ENCODE data around the gene INTS3.

INTS3 gene

GRCh38 chr1:153727463-153728304 lies at the start of gene INTS3:
Gene INTS3, plus strand, starts transcription at chr1:153728050. Its CDS starts 585 bp downstream, at chr1:153728635.
- Histone ChIP-seq H3K27me3 (ENCODE audit: insufficient read depth, low read length, poor library complexity, severe bottlenecking) (no peaks in the 10 kb centered on the region), H3K79me2 (ENCODE audit: insufficient read depth, low read length) (peaks cover 31% of the 10 kb centered on the region), H3K36me3 (ENCODE audit: insufficient read depth, low read length) (no peaks in the 10 kb centered on the region), H3K4me2 (ENCODE audit: low read depth, low read length, poor library complexity, severe bottlenecking) (peak within 1 kb of the TSS; percentile 76), H3K4me1 (ENCODE audit: insufficient read depth, low read length, poor library complexity, severe bottlenecking) (peaks cover 24% of the 10 kb centered on the region), H3K9ac (ENCODE audit: low read depth, low read length, poor library complexity, severe bottlenecking) (peak within 1 kb of the TSS; percentile 94), H3K4me3 (ENCODE audit: low read length, poor library complexity, severe bottlenecking) (peak within 1 kb of the TSS; percentile 87), H3F3A (ENCODE audit: low read depth) (no peaks in the 10 kb centered on the region), H2AFZ (ENCODE audit: low read length) (peak within 1 kb of the TSS; percentile 76), H4K20me1 (ENCODE audit: insufficient read depth, low read length, poor library complexity, severe bottlenecking) (no peaks in the 10 kb centered on the region), H3K9me2 (replicated peaks; ENCODE audit: low read depth, low read length) (no peaks in the 10 kb centered on the region), H3K9me3 (ENCODE audit: insufficient read depth, low read depth, low read length) (no peaks in the 10 kb centered on the region)
- TF ChIP-seq CTCF (conservative IDR thresholded peaks at IDR 0.05; ENCODE audit: low read length) (0 out of 2 replicates have a peak, but pooled peaks have one; percentile 18), EZH2phosphoT487 (IDR thresholded peaks at IDR 0.05; ENCODE audit: borderline replicate concordance) (no peak)

- Histone ChIP-seq H3K4me1 (ENCODE audit: insufficient read depth, low read length, poor library complexity, severe bottlenecking) (no peaks in the 10 kb centered on the region), H3K9me3 (ENCODE audit: insufficient read depth, low read depth, low read length) (no peaks in the 10 kb centered on the region), H3K36me3 (ENCODE audit: insufficient read depth, low read length) (no peaks in the 10 kb centered on the region), H3F3A (ENCODE audit: low read depth) (no peaks in the 10 kb centered on the region), H3K27me3 (ENCODE audit: insufficient read depth, low read length, poor library complexity, severe bottlenecking) (no peaks in the 10 kb centered on the region), H3K9ac (ENCODE audit: low read depth, low read length, poor library complexity, severe bottlenecking) (no peak within 1 kb of the TSS), H2AFZ (ENCODE audit: low read length) (peak within 1 kb of the TSS; percentile 91), H3K4me2 (ENCODE audit: low read depth, low read length, poor library complexity, severe bottlenecking) (no peak within 1 kb of the TSS), H3K4me3 (ENCODE audit: low read length, poor library complexity, severe bottlenecking) (no peak within 1 kb of the TSS), H3K79me2 (ENCODE audit: insufficient read depth, low read length) (no peaks in the 10 kb centered on the region), H3K9me2 (replicated peaks; ENCODE audit: low read depth, low read length) (no peaks in the 10 kb centered on the region), H4K20me1 (ENCODE audit: insufficient read depth, low read length, poor library complexity, severe bottlenecking) (no peaks in the 10 kb centered on the region)
- TF ChIP-seq EZH2phosphoT487 (IDR thresholded peaks at IDR 0.05; ENCODE audit: borderline replicate concordance) (no peak), CTCF (conservative IDR thresholded peaks at IDR 0.05; ENCODE audit: low read length) (no peak)
These were observed 49.1 kb upstream of the INTS3 start, which contains the start of gene NPR1 for GRCh38 chr1:153678519-153679336. Gene NPR1, plus strand, starts transcription at chr1:153678688. Its CDS starts 421 bp downstream, at chr1:153679109.

DNA sequence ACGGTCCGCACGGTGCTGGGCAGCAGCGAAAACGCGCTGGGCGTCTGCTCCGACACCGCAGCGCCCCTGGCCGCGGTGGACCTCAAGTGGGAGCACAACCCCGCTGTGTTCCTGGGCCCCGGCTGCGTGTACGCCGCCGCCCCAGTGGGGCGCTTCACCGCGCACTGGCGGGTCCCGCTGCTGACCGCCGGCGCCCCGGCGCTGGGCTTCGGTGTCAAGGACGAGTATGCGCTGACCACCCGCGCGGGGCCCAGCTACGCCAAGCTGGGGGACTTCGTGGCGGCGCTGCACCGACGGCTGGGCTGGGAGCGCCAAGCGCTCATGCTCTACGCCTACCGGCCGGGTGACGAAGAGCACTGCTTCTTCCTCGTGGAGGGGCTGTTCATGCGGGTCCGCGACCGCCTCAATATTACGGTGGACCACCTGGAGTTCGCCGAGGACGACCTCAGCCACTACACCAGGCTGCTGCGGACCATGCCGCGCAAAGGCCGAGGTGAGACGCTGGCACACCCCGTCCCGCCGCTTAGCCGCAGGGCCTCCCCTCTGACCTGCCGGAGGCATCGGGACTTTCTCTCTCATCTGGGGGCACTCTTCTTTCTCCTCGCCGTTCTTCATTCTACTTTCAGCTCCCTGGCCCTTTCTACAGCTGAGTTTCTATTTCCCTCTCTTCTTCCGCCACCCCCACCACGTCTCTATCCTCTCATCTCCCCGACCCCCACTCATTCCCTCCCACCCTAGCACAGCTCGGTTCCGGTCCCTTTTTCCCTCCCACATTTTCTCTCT lies 48.3 kb upstream of the INTS3 start:
- Histone ChIP-seq H3K9ac (ENCODE audit: low read depth, low read length, poor library complexity, severe bottlenecking) (no peak overlapping the region), H3F3A (ENCODE audit: low read depth) (no peaks in the 10 kb centered on the region), H2AFZ (ENCODE audit: low read length) (no peak overlapping the region), H4K20me1 (ENCODE audit: insufficient read depth, low read length, poor library complexity, severe bottlenecking) (no peaks in the 10 kb centered on the region), H3K79me2 (ENCODE audit: insufficient read depth, low read length) (no peaks in the 10 kb centered on the region), H3K4me1 (ENCODE audit: insufficient read depth, low read length, poor library complexity, severe bottlenecking) (no peaks in the 10 kb centered on the region), H3K4me3 (ENCODE audit: low read length, poor library complexity, severe bottlenecking) (no peak overlapping the region), H3K36me3 (ENCODE audit: insufficient read depth, low read length) (no peaks in the 10 kb centered on the region), H3K9me2 (replicated peaks; ENCODE audit: low read depth, low read length) (no peaks in the 10 kb centered on the region), H3K9me3 (ENCODE audit: insufficient read depth, low read depth, low read length) (no peaks in the 10 kb centered on the region), H3K4me2 (ENCODE audit: low read depth, low read length, poor library complexity, severe bottlenecking) (no peak overlapping the region), H3K27me3 (ENCODE audit: insufficient read depth, low read length, poor library complexity, severe bottlenecking) (no peaks in the 10 kb centered on the region)
- TF ChIP-seq CTCF (conservative IDR thresholded peaks at IDR 0.05; ENCODE audit: low read length), result no peak
- no peak for TF ChIP-seq EZH2phosphoT487 (IDR thresholded peaks at IDR 0.05; ENCODE audit: borderline replicate concordance)
